ENCODE measurements around the gene DAB2IP. TPM values are rescaled to one million over a fixed set of nuclear protein-coding genes. Genes with fewer than 3 reads are reported as not detected.

The DAB2IP gene
- total RNA-seq, 4 donors from 2014 or later: 35.2 to 56.4 (median 51.4) TPM

DNA sequence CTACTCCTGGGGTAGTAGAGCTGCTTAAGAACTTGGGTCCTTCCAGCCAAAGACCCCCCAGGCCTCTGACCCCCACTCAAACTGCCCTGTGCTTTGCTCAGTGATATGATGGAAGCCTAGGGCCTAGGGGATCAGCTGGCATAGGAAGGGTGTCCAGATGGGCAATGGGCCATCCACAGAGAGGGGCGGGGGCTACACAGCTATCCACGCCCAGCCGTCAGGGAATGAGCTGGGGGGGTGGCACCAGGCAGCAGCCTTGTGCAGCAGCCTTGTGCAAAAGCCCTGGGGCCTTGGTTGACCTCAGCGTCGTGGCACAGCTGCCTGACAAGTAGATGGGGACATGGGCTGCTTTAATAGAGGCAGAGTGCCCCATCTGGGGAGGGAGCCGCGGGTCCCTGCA is 43.2 kb downstream of the DAB2IP start:
- H3K4me3 ChIP-seq: no peak overlapping the region
- DNase-seq (ENCODE audit: low spot score in 2 of 2): no peak
- H3K4me1 ChIP-seq: peaks cover 0 to 18% (median 3%) of the 10 kb centered on the region in 4 donors
- H3K36me3 ChIP-seq: no peaks in the 10 kb centered on the region
- whole genome bisulfite sequencing, 2 donors: 75 to 78% methylated on average over 7 of the region's 7 CpGs
- no peak for TF ChIP-seq EP300 (IDR thresholded peaks at IDR 0.05)
- TF ChIP-seq POLR2A (IDR thresholded peaks at IDR 0.05): no peak
- TF ChIP-seq, protein P1, sequence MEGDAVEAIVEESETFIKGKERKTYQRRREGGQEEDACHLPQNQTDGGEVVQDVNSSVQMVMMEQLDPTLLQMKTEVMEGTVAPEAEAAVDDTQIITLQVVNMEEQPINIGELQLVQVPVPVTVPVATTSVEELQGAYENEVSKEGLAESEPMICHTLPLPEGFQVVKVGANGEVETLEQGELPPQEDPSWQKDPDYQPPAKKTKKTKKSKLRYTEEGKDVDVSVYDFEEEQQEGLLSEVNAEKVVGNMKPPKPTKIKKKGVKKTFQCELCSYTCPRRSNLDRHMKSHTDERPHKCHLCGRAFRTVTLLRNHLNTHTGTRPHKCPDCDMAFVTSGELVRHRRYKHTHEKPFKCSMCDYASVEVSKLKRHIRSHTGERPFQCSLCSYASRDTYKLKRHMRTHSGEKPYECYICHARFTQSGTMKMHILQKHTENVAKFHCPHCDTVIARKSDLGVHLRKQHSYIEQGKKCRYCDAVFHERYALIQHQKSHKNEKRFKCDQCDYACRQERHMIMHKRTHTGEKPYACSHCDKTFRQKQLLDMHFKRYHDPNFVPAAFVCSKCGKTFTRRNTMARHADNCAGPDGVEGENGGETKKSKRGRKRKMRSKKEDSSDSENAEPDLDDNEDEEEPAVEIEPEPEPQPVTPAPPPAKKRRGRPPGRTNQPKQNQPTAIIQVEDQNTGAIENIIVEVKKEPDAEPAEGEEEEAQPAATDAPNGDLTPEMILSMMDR (IDR thresholded peaks at IDR 0.05): no peak
- no peaks in the 10 kb centered on the region for H3K27me3 ChIP-seq
- H3K27ac ChIP-seq: no peak overlapping the region
- no peaks in the 10 kb centered on the region for H3K9me3 ChIP-seq

DNA sequence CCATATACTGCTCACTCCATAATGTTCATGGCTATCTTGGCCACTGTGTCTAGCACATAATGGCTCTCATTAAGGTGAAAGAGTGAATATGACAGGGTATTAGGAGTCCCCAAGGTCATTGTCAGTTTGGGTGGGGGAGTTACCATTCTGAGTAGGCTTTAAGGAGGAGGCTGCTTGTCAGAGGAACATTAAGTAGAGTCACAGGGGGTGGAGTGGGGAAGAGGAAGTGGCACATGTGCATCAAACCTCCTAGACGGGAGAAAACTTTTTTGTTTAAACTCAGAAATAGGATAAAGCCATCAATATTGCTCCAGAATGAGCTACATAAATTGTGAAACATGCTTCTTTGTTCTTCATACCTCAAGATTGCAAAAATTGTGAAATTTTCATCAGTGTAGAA is 45.5 kb downstream of the DAB2IP start:
- H3K36me3 ChIP-seq: no peaks in the 10 kb centered on the region
- TF ChIP-seq, protein P1 (IDR thresholded peaks at IDR 0.05): no peak
- TF ChIP-seq POLR2A (IDR thresholded peaks at IDR 0.05) (no peak), EP300 (IDR thresholded peaks at IDR 0.05) (no peak)
- H3K4me1 ChIP-seq: peaks cover 0 to 34% (median 24%) of the 10 kb centered on the region in 4 donors
- 55 to 63% methylated on average over 1 of the region's 1 CpG for WGBS, 2 donors
- no peak overlapping the region for H3K4me3 ChIP-seq
- H3K27ac ChIP-seq: no peak overlapping the region
- no peaks in the 10 kb centered on the region for H3K27me3 ChIP-seq
- DNase-seq (ENCODE audit: low spot score in 2 of 2): no peak
- H3K9me3 ChIP-seq: no peaks in the 10 kb centered on the region

DNA sequence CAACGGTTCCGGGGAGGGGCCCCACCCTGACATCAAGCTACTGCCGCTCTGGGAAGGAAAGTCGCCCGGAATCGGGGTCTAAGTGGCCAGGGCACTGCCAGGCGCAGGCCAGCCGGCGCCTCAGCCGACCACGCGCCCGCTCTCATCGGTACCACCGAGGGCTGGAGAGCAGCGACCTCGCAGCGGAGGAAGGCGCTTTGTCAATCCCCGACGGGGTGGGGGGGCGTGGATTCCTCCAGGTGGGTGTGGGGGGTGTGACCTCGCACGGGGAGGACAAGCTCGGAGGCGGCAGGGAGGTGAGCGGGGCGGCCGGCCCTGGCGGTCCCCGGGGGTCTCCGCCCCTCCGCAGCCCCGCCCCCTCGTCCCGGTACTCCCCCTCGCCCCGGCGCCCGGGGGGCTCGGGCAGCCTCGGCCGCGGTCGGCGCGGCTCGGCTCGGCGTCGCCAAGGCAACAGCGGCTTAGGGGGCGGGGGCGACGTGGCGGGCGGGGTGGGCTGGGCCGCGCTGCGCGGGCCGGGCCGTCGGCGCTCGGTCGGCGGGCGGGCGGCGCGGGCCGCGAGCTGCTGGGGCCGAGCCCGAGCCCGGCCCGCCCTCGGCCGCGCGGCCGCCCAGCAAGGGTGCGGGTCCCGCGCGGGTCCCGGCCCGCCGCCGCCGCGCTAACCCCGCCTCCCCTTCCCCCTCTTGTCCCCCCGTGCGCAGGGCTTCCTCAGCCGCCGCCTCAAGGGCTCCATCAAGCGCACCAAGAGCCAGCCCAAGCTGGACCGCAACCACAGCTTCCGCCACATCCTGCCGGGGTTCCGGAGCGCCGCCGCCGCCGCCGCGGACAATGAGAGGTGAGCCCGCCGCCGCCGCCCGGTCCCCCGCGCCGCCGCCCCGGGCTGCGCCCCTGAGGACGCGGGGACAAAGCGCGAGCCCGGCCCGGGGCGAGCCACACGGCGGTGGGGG is 47.5 kb downstream of the DAB2IP start:
- Histone ChIP-seq H3K36me3 (no peaks in the 10 kb centered on the region), H3K4me3 (peak overlapping the region; percentile 42 to 64 (median 62)), H3K4me1 (peaks cover 0 to 37% (median 24%) of the 10 kb centered on the region in 4 donors), H3K27me3 (no peaks in the 10 kb centered on the region), H3K9me3 (no peaks in the 10 kb centered on the region), H3K27ac (peak overlapping the region; percentile 46 to 83 (median 77))
- TF ChIP-seq POLR2A (IDR thresholded peaks at IDR 0.05) (no peak), EP300 (IDR thresholded peaks at IDR 0.05) (no peak)
- TF ChIP-seq, protein P1 (IDR thresholded peaks at IDR 0.05): no peak
- peak; percentile 42 to 50 for DNase-seq (ENCODE audit: low spot score in 2 of 2)
- WGBS, 2 donors: 5 to 17% methylated on average over 21 to 88 of the region's 130 CpGs

DNA sequence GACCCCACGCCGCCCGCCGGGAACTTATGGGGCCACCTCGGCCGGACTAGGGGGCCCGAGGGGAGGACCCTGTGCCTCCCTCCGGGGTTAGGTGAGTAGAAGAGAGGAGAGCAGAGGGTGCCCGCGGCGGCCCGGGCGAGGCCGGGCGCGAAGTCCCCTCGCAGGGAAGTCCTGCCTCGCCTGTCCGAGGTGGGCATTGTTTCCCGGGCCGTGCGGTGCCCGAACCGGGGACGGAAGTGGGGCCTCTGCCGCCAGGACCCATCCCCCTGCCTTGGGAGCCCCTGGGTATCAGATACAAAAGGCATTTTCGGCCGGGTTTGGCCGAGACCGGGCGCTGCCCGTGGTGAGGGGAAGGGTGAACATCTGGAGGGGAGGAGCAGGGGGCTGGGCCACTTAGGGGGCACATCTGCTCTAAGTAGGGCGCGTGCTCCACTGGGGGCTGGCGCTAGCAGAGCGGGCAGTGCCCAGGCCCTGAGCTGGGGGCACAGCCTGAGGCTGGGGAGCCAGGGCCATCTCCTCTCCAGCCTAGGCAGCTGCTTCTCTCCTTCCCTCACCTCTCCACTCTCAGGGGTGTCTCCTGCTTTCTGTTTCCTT is 48.2 kb downstream of the DAB2IP start:
- Histone ChIP-seq H3K4me3 (peak overlapping the region; percentile 42 to 64 (median 62)), H3K9me3 (no peaks in the 10 kb centered on the region), H3K27ac (peak overlapping the region; percentile 46 to 83 (median 77)), H3K27me3 (no peaks in the 10 kb centered on the region), H3K36me3 (no peaks in the 10 kb centered on the region), H3K4me1 (peaks cover 0 to 37% (median 24%) of the 10 kb centered on the region in 4 donors)
- TF ChIP-seq EP300 (IDR thresholded peaks at IDR 0.05): no peak
- TF ChIP-seq POLR2A (IDR thresholded peaks at IDR 0.05): no peak
- TF ChIP-seq, protein P1 (IDR thresholded peaks at IDR 0.05): no peak
- DNase-seq (ENCODE audit: low spot score in 2 of 2): no peak
- 1 to 3% methylated on average over 5 to 34 of the region's 36 CpGs for WGBS, 2 donors

Measured in tibial nerve (tissue), 4 donors.